ENCODE data around the gene UGT2B7. TPM values are rescaled to one million over a fixed set of nuclear protein-coding genes. Genes with fewer than 3 reads are reported as not detected.
"Not testable (repeated sequence)": the region's sequence is repeated elsewhere in the genome, so short reads cannot be mapped to it uniquely, and the experiment has no call there.

The UGT2B7 gene
- total RNA-seq, 2 donors from 2014 or later = not detected

DNA sequence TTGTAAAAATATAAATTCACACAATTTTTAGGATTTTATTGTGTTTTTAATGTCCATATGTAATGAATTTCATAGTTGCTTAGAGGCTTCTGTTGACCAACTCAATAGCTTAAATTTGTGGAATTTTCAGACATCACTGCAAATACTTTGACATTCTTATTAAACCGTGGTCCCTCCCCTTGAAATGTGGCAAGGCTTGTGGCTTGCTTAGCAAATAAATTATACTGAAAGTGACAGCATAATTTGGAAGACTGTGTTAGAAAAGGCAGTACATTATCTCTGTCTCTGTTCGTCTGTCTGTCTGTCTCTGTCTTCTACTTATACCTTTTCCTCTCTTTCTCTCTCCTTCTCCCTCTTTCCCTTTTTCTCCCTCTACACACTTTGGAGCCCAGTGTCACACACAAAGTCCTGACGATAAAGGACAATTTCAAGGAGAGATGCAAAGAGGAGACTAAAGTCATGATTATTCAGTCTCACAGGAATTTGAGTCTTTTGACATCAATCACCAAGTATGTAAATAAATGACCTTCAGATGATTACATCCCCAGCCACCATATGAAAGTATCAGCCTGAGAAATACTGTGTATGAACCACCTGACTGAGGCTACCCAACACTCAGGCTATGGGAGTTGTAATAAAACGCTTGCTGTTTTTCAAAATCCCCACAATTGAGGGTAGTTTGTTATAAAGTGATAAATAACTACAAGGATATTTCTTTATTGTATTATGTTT lies 21.0 kb upstream of the UGT2B7 start:
- intact Hi-C loops (cut with DNase I) = no loop called here
- no peak for DNase-seq
- no peak for ATAC-seq

DNA sequence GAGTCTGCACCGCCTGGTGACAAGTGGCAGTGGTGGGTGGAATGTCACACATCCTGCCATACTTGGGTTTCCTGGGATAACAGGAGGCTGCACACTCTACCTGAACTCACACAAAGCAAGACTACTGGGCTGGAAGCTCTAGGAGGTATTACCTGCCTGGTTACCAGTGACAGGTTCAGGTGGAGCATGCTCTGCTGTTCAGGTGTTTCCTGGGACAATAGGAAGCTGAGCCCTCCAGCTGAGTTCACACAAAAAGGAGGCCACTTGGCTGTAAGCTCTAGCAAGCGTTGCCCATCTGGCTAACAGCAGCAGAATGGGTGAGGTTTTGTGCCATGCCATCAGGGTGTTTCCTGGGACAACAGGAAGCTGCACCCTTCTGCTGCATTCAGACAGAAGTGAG lies 17.4 kb upstream of the UGT2B7 start:
- DNase-seq = no peak
- intact Hi-C loops (cut with DNase I) = no loop called here
- no peak for ATAC-seq

DNA sequence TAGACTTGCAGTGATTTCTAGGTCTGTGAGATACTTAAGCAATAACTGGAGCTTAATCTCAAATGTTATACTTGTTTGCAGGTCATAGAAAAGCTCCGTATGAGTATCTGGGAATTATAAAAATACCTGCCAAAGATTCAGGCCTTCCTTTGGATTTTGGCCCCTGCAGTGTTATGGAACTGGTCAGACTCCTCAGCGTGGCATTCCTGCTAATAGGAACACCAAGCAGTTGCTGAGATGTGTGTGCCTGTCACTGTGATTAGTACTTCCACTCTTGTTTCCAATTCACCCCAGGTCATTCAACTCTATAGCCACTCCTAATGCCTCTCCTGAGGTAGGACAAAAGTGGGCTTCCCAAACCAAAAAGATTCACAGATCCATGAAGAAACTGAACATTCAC lies 7.8 kb upstream of the UGT2B7 start:
- DNase-seq (no peak), ATAC-seq (no peak)
- intact Hi-C loops (cut with DNase I) = no loop called here

DNA sequence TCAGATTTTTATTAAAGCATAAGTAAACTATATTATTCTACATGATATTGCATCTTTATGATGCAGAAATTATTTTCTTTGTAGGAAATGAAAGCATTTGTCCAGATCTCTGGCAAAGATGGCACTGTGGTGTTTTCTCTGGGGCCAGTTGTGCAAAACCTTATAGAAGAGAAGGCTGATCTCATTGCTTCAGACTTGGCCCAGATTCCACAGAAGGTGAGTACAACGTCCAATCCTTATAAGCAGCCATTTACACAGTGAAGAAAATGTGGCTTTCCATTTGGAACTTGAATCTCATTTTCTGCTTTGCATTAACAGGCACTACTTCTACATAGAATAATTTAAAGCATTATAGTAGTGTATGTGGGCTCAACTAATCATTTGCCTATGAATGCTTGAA lies 6.9 kb upstream of the UGT2B7 start:
- intact Hi-C loops (cut with DNase I) = no loop called here
- no peak for DNase-seq
- ATAC-seq = no peak

DNA sequence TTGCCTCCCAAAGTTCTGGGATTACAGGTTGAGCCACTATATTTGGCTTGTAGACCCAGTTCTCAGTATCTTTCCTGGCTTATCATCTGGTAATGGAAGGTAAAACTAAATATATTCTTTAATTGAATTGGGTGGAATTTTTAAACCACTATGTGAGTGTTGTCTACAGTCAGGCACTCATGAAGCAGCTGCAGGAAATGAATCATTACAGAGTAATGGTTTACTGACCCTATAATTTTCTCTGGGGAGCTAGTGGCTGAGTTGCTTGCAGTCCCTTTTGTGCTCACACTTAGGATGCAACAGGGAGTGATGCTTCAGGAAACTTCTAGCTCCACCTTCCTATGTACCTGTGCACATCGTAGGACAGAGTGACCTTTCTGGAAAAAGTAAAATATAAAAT lies 4.1 kb upstream of the UGT2B7 start:
- no peak for DNase-seq
- no peak for ATAC-seq
- intact Hi-C loops (cut with DNase I) = no loop called here

GRCh38 chr4:69092980-69093568 lies 3.2 kb upstream of the UGT2B7 start:
- intact Hi-C loops (cut with DNase I) = no loop called here
- ATAC-seq = no peak

GRCh38 chr4:69093681-69094080 lies 2.6 kb upstream of the UGT2B7 start:
- ATAC-seq (no peak), DNase-seq (no peak)
- intact Hi-C loops (cut with DNase I) = no loop called here

More at GRCh38 chr4:69092980-69093568, 3.2 kb upstream of the UGT2B7 start:
- DNase-seq = no peak

GRCh38 chr4:69095301-69095731 lies 958 bp upstream of the UGT2B7 start:
- ATAC-seq (no peak), DNase-seq (no peak)
- intact Hi-C loops (cut with DNase I) = no loop called here

- ATAC-seq (no peak), DNase-seq (no peak)
- intact Hi-C loops (cut with DNase I) = no loop called here
Observed at GRCh38 chr4:69096810-69097209, 536 bp downstream of the UGT2B7 start.

DNA sequence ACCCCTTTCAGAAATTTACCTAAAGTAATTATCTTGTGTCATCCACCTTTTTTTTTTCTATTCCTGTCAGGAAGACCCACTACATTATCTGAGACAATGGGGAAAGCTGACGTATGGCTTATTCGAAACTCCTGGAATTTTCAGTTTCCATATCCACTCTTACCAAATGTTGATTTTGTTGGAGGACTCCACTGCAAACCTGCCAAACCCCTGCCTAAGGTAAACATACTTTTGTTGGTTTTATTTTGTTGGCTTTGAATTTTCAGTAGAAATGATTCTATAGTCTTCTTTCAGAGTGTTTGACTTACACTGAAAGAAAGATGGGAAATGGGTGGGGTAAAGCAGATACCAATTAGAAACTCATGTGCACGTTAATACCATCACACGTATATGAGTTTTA lies 2.2 kb downstream of the UGT2B7 start:
- no peak for DNase-seq
- ATAC-seq = no peak
- intact Hi-C loops (cut with DNase I) = no loop called here

DNA sequence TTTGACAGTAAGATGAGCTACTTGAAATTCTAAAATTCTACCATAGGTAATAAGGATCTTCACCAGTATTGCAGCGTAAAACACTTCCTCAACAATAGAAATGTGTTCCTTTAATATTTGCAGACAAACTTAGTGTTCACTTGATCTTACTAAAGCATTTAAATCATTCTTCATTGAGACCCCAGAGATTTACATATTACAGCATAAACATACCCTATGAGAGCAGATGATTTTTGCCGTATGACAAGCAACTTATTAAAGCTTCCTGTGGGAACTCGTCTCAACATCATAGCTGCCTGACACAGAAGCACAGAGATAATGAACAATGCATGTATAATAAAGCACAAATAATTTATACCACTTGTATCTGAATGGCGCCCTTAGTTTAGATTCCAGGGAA lies 3.6 kb downstream of the UGT2B7 start:
- intact Hi-C loops (cut with DNase I) = no loop called here
- DNase-seq = no peak
- no peak for ATAC-seq

GRCh38 chr4:69102668-69103067 lies 6.4 kb downstream of the UGT2B7 start:
- DNase-seq; ATAC-seq; intact Hi-C loops (cut with DNase I): not testable (repeated sequence)

DNA sequence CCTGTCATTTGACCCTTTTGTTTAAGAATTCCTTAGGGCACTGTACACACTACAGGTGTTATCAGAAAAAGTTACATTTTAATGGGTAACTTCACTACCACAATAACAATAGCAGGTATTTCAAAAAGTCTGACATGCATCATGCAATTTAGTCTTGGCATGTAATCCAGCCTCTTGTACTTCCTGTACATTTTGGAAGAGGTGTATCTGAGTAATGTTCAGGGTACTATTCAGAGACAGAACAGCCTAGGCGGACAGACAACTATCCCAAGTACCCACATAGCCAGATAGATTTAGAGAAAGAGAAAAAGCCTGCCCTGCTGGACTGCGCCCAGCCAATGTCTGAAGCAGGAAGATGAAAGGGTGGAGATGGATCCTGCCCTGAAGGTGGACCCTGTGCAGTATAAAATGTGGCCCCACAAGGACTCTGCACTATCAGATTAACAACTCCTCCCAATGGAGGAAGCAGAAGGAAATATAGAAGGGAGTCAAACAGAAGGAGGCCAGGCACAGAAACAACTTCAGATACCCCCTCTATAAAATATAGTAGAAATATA lies 8.5 kb downstream of the UGT2B7 start:
- DNase-seq (no peak), ATAC-seq (no peak)
- intact Hi-C loops (cut with DNase I) = no loop called here

DNA sequence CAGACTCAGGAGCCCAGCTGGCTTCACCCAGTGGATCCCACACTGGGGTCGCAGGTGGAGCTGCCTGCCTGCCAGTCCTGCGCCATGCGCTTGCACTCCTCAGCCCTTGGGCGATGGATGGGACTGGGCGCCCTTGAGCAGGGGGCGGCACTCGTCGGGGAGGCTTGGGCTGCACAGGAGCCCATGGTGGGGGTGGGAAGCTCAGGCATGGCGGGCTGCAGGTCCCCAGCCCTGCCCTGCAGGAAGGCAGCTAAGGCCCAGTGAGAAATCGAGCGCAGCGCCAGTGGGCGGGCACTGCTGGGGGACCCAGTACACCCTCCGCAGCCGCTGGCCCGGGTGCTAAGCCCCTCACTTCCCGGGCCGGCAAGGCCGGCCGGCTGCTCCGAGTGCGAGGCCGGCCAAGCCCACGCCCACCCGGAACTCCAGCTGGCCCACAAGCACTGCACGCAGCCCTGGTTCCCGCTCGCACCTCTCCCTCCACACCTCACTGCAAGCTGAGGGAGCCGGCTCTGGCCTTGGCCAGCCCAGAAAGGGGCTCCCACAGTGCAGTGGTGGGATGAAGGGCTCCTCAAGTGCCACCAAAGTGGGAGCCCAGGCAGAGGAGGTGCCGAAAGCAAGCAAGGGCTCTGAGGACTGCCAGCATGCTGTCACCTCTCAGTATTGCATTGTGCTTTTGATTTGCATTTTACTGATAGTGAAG lies 19.0 kb downstream of the UGT2B7 start:
- intact Hi-C loops (cut with DNase I); DNase-seq; ATAC-seq: not testable (repeated sequence)

GRCh38 chr4:69115851-69116213 lies 19.6 kb downstream of the UGT2B7 start:
- ATAC-seq (no peak), DNase-seq (no peak)
- intact Hi-C loops (cut with DNase I) = no loop called here

DNA sequence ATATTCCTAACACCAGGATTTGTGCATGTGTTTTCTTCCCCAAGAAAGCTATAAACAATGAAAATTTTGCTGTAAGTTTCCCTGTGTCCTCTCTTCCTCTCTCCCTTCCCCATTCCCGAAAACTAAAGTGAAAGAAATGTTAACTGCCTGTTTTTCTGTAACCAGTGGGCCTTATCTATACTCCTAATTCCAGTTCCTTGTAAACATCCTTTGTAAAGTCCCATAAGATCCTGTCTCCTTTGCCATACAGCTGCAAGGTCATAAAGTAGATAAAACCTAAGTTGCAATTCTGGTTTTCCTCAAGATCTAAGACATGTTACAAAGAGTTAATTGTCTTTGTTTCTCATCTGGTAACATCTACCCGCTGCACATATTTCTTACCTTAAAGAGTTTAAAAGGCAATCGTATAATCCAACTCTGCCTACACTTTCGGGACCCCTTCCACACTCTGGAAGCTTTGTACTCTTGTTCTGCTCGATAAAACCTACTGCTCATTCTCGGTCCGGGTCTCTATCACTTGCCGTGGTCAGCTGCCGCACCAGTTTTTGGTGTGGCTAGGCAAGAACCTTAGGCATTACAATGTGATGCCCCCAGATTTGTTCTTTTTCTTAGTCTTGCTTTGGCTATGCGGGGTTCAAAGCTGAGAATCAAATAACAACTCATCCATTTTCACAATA lies 20.5 kb downstream of the UGT2B7 start:
- DNase-seq (no peak), ATAC-seq (no peak)
- intact Hi-C loops (cut with DNase I) = no loop called here

GRCh38 chr4:69120870-69121269 lies 24.6 kb downstream of the UGT2B7 start:
- intact Hi-C loops (cut with DNase I) = no loop called here
- no peak for DNase-seq
- ATAC-seq = no peak

GRCh38 chr4:69122476-69122875 lies 26.2 kb downstream of the UGT2B7 start:
- ATAC-seq (no peak), DNase-seq (no peak)
- intact Hi-C loops (cut with DNase I) = no loop called here

GRCh38 chr4:69124941-69125340 lies 28.7 kb downstream of the UGT2B7 start:
- no peak for ATAC-seq
- DNase-seq = no peak
- intact Hi-C loops (cut with DNase I) = no loop called here

GRCh38 chr4:69126024-69126423 lies 29.8 kb downstream of the UGT2B7 start:
- DNase-seq (no peak), ATAC-seq (no peak)
- intact Hi-C loops (cut with DNase I) = no loop called here
